Calu3 (cell line): Measurements from ENCODE around the gene SGTA. TPM values are rescaled to one million over a fixed set of nuclear protein-coding genes. Genes with fewer than 3 reads are reported as not detected.
"Not testable (repeated sequence)": the region's sequence is repeated elsewhere in the genome, so short reads cannot be mapped to it uniquely, and the experiment has no call there.

Experiments
- BruUV-seq: library from RNA; stranded (reverse); fragments of 400-500 nt; replicated peaks from 2 replicates; lab custom pipeline; 2021; lab: Mats Ljungman, UMichigan
- CTCF ChIA-PET: fragments of 300-600 bp; sonication (Branson Sonifier 250); formaldehyde crosslinking; loops from one replicate; lab custom pipeline; 2022; ENCODE audit warnings: antibody characterized with exemption; lab: Charles Lee
- DNase-seq: peaks from one replicate; pipeline ENCODE4 v3.0.0; 2022
- H3K27ac Mint-ChIP-seq: one replicate; pipeline ENCODE4 v1.8.0; 2022; ENCODE audit warnings: mixed read lengths; ENCODE audit not compliant: unreplicated experiment
- H3K27me3 Mint-ChIP-seq: one replicate; pipeline ENCODE4 v1.8.0; 2022; ENCODE audit warnings: mixed read lengths; ENCODE audit not compliant: unreplicated experiment
- H3K36me3 Mint-ChIP-seq: one replicate; pipeline ENCODE4 v1.8.0; 2022; ENCODE audit warnings: mild to moderate bottlenecking, moderate library complexity, mixed read lengths; ENCODE audit not compliant: insufficient read depth, unreplicated experiment
- H3K4me1 Mint-ChIP-seq: one replicate; pipeline ENCODE4 v1.8.0; 2022; ENCODE audit warnings: mild to moderate bottlenecking, low read depth, mixed read lengths; ENCODE audit not compliant: unreplicated experiment
- H3K4me3 Mint-ChIP-seq: one replicate; pipeline ENCODE4 v1.8.0; 2022; ENCODE audit warnings: mild to moderate bottlenecking, low read depth, moderate library complexity, mixed read lengths; ENCODE audit not compliant: unreplicated experiment
- H3K9me3 Mint-ChIP-seq: one replicate; pipeline ENCODE4 v1.8.0; 2022; ENCODE audit warnings: low read depth, mixed read lengths; ENCODE audit not compliant: unreplicated experiment
- CTCF ChIP-seq: fragments of 200-600 bp; IDR thresholded peaks from one replicate; pipeline ENCODE4 v1.8.0; 2022; ENCODE audit warnings: antibody characterized with exemption; ENCODE audit not compliant: unreplicated experiment
- intact Hi-C: fragments of 100-400 bp; cut with micrococcal nuclease; formaldehyde crosslinking; loops from one replicate; pipeline ENCODE4 v1.10.0; 2022; ENCODE audit not compliant: unreplicated experiment
- total RNA-seq: library from RNA; stranded (reverse); gene quantifications from 2 replicates; pipeline ENCODE4 v1.2.3, GENCODE V29; 2022

SGTA gene
- total RNA-seq, 1 experiment from 2014 or later = 44.7 TPM

- no peaks in the 10 kb centered on the region for H3K4me1 Mint-ChIP-seq
- no peaks in the 10 kb centered on the region for H3K27me3 Mint-ChIP-seq
Measured at GRCh38 chr19:2796659-2797266, 13.7 kb upstream of the SGTA start.

GRCh38 chr19:2795827-2796658 lies 13.0 kb upstream of the SGTA start:
- Mint-ChIP-seq H3K27me3 (no peaks in the 10 kb centered on the region), H3K9me3 (no peaks in the 10 kb centered on the region), H3K4me3 (no peak overlapping the region), H3K4me1 (no peaks in the 10 kb centered on the region), H3K36me3 (peaks cover 26% of the 10 kb centered on the region), H3K27ac (no peak overlapping the region)
- no peak for DNase-seq
- TF ChIP-seq CTCF = no peak
- BruUV-seq = no TSS peak
- CTCF ChIA-PET = interaction anchor here (0.8 kb wide), 1 partner anchor 11 kb away, joined by 5 read pairs; no protein-coding TSS in a partner anchor
- intact Hi-C loops = no loop called here

More at GRCh38 chr19:2796659-2797266, 13.7 kb upstream of the SGTA start:
- BruUV-seq = no TSS peak
- DNase-seq = no peak
- Mint-ChIP-seq H3K36me3 (peaks cover 24% of the 10 kb centered on the region), H3K27ac (no peak overlapping the region), H3K4me3 (no peak overlapping the region), H3K9me3 (no peaks in the 10 kb centered on the region)
- CTCF ChIA-PET = no interaction called here
- intact Hi-C loops = no loop called here
- no peak for TF ChIP-seq CTCF

GRCh38 chr19:2793577-2793976 lies 10.5 kb upstream of the SGTA start:
- Mint-ChIP-seq H3K9me3 (no peaks in the 10 kb centered on the region), H3K4me3 (no peak overlapping the region), H3K27ac (no peak overlapping the region), H3K27me3 (no peaks in the 10 kb centered on the region), H3K4me1 (no peaks in the 10 kb centered on the region), H3K36me3 (peaks cover 26% of the 10 kb centered on the region)
- no peak for DNase-seq
- intact Hi-C loops = no loop called here
- CTCF ChIA-PET = no interaction called here
- no TSS peak for BruUV-seq
- TF ChIP-seq CTCF = no peak

- no TSS peak for BruUV-seq
- intact Hi-C loops = no loop called here
- DNase-seq = no peak
- peaks cover 22% of the 10 kb centered on the region for H3K36me3 Mint-ChIP-seq
- CTCF ChIA-PET = no interaction called here
- no peak overlapping the region for H3K4me3 Mint-ChIP-seq
- no peak overlapping the region for H3K27ac Mint-ChIP-seq
- H3K9me3 Mint-ChIP-seq = no peaks in the 10 kb centered on the region
- H3K4me1 Mint-ChIP-seq = no peaks in the 10 kb centered on the region
- H3K27me3 Mint-ChIP-seq = no peaks in the 10 kb centered on the region
- no peak for TF ChIP-seq CTCF
Measured at GRCh38 chr19:2793126-2793525, 10.1 kb upstream of the SGTA start.

- H3K4me3 Mint-ChIP-seq, H3K4me1 Mint-ChIP-seq, intact Hi-C loops, BruUV-seq, H3K27ac Mint-ChIP-seq, H3K27me3 Mint-ChIP-seq, CTCF ChIA-PET, DNase-seq, H3K9me3 Mint-ChIP-seq: not testable (repeated sequence)
- peaks cover 22% of the 10 kb centered on the region for H3K36me3 Mint-ChIP-seq
Measured at GRCh38 chr19:2792666-2793065, 9.6 kb upstream of the SGTA start.
